K562 (cell line): ENCODE results near the gene SRRM4. TPM values are rescaled to one million over a fixed set of nuclear protein-coding genes. Genes with fewer than 3 reads are reported as not detected.

ENCODE experiments used
- CBFA2T2 ChIP-seq: fragments of 450-650 bp; conservative IDR thresholded peaks from 2 replicates; pipeline ENCODE4 v1.6.1; 2017; ENCODE audit warnings: mild to moderate bottlenecking
- CBX1 ChIP-seq: sonication (generic); IDR thresholded peaks from 2 replicates; pipeline ENCODE4 v1.6.1; 2016; ENCODE audit warnings: antibody characterized with exemption, low read depth, mild to moderate bottlenecking
- DDX20 ChIP-seq: fragments of 450-650 bp; IDR thresholded peaks from 2 replicates; pipeline ENCODE4 v1.6.1; 2016; ENCODE audit warnings: missing genetic modification characterization, low read depth, mild to moderate bottlenecking, missing compliant biosample characterization, moderate library complexity
- MAFF ChIP-seq: IDR thresholded peaks from 2 replicates; pipeline ENCODE4 v1.6.1; 2012; ENCODE audit warnings: low read length, improper control_type of control experiment
- MIER1 ChIP-seq: fragments of 450-650 bp; IDR thresholded peaks from 2 replicates; pipeline ENCODE4 v1.6.1; 2016; ENCODE audit warnings: antibody characterized with exemption, mild to moderate bottlenecking, low read depth
- NR1H2 ChIP-seq: sonication (generic); formaldehyde crosslinking; IDR thresholded peaks from 2 replicates; pipeline ENCODE4 v1.4.0; 2020; ENCODE audit warnings: mild to moderate bottlenecking, missing genetic modification reagents
- RAD21 ChIP-seq, 2 experiments: fragments of 250-450 bp in 1 of 2; fragments of 450-650 bp in 1 of 2; sonication (Bioruptor Pico) in 1 of 2; formaldehyde crosslinking in 1 of 2; IDR thresholded peaks in 1 of 2; conservative IDR thresholded peaks in 1 of 2; 2 replicates each; pipeline versions ENCODE4 v1.4.0 to v1.8.0; 2020 to 2022; ENCODE audit warnings: mild to moderate bottlenecking in 2 of 2, moderate library complexity in 1 of 2
- SIX5 ChIP-seq, 2 experiments: IDR thresholded peaks; 2 replicates each; pipeline ENCODE4 v1.6.1; 2011; ENCODE audit warnings: low read length in 2 of 2, borderline replicate concordance in 1 of 2, low read depth in 1 of 2, mild to moderate bottlenecking in 1 of 2, moderate library complexity in 1 of 2; ENCODE audit not compliant: insufficient read depth in 1 of 2
- SREBF2 ChIP-seq: sonication (generic); formaldehyde crosslinking; IDR thresholded peaks from 2 replicates; pipeline ENCODE4 v1.4.0; 2020; ENCODE audit warnings: mild to moderate bottlenecking, missing genetic modification reagents
- TCF3 ChIP-seq: sonication (generic); formaldehyde crosslinking; IDR thresholded peaks from 2 replicates; pipeline ENCODE4 v1.4.0; 2020; ENCODE audit warnings: mild to moderate bottlenecking, missing genetic modification reagents
- TCF7L2 ChIP-seq: fragments of 150-350 bp; IDR thresholded peaks from 2 replicates; pipeline ENCODE4 v1.6.1; 2016; ENCODE audit warnings: low read depth, mild to moderate bottlenecking, low read length, moderate library complexity
- TEAD2 ChIP-seq: fragments of 450-650 bp; IDR thresholded peaks from 2 replicates; pipeline ENCODE4 v1.6.1; 2016; ENCODE audit warnings: missing genetic modification characterization, control low read depth, missing compliant biosample characterization
- ZNF12 ChIP-seq: sonication (generic); formaldehyde crosslinking; IDR thresholded peaks from 2 replicates; pipeline ENCODE4 v1.4.0; 2020; ENCODE audit warnings: mild to moderate bottlenecking, missing genetic modification reagents
- ZNF124 ChIP-seq: sonication (generic); formaldehyde crosslinking; IDR thresholded peaks from 2 replicates; pipeline ENCODE4 v1.8.1; 2022; ENCODE audit warnings: missing genetic modification reagents
- ZNF146 ChIP-seq: IDR thresholded peaks from one replicate; pipeline ENCODE4 v1.6.1; 2018; ENCODE audit warnings: missing compliant biosample characterization; ENCODE audit not compliant: unreplicated experiment
- polyA plus RNA-seq, 8 experiments: library from polyadenylated mRNA; depleted of rRNA in 4 of 8; stranded (reverse) in 5 of 8; unstranded in 3 of 8; fragments of >200 nt; fragmentation: Nextera tagmentation in 2 of 8; fragmentation: Illumina TruSeq in 1 of 8; extraction: Ambion mirVana in 2 of 8; extraction: Trizol in 1 of 8; gene quantifications; 2 replicates each; pipeline versions ENCODE4 v1.2.1 to v1.2.3, GENCODE V29; 2011 to 2014; ENCODE audit warnings: inconsistent platforms in 1 of 8, missing spikeins in 1 of 8
- total RNA-seq, 7 experiments: library from RNA; depleted of rRNA in 6 of 7; stranded (reverse); fragments of >200 nt in 6 of 7; fragmentation: Illumina TruSeq in 2 of 7; extraction: Trizol in 2 of 7; gene quantifications; 2 replicates each; pipeline versions ENCODE4 v1.2.1 to v1.2.3, GENCODE V29; 2011 to 2021; ENCODE audit warnings: low replicate concordance in 1 of 7
- TF ChIP-seq, protein P1 (sequence below): sonication (generic); formaldehyde crosslinking; IDR thresholded peaks from 2 replicates; pipeline ENCODE4 v1.8.0; 2022; ENCODE audit warnings: mild to moderate bottlenecking, missing genetic modification reagents
- TF ChIP-seq, protein P2 (sequence below), 2 experiments: fragments of 450-650 bp; formaldehyde crosslinking in 1 of 2; IDR thresholded peaks; 2 replicates each; pipeline versions ENCODE4 v1.4.0 to v1.6.1; 2014 to 2020; ENCODE audit warnings: mild to moderate bottlenecking in 2 of 2, borderline replicate concordance in 1 of 2, low read depth in 1 of 2

The SRRM4 gene
- total and polyA plus RNA-seq, 9 of the 15 experiments (the other 6 are each of a cell fraction or from before 2014, with no cell fraction given), result not detected

DNA sequence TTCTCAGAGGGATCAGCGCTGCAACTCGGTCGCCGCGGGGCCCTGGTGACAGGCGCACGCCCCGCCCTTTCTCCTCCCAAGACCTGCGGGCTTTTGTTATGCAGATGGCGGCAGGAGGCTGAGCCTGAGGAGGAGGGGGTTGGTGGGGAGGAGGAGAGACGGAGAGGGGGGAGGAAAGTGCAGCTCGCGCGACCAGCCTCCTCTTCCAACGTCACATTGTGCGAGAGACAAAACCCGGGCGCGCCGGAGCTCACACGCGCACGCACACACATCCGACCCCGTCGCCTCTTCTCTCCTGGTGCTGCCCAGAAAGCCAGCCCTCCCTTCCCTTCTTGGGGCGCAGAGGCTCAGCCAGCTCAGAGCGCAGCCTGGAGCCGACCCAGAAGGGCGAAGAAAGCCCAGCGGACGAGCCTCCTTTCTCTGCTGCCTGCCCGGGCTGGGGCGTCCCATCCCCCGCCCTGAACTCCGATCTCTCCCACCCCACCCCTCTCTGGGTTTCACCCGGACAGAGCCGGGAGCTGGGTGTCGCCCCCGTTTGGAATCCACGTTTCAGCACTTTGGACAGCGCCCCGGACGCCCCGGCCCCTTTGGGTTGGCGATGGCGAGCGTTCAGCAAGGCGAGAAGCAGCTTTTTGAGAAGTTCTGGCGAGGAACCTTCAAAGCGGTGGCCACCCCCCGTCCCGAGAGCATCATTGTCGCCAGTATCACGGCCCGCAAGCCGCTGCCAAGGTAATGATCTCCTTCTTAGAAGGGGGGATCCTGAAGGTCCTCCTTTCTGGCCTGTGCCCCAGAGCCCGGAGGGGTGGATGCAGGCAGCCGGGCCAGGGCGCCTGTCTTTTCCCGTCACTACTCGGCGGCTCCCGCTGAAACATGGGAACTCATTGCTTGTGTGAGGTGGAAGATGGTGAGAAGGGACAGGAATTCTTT is at the start of gene SRRM4 (continued):
- TF ChIP-seq, protein P1, sequence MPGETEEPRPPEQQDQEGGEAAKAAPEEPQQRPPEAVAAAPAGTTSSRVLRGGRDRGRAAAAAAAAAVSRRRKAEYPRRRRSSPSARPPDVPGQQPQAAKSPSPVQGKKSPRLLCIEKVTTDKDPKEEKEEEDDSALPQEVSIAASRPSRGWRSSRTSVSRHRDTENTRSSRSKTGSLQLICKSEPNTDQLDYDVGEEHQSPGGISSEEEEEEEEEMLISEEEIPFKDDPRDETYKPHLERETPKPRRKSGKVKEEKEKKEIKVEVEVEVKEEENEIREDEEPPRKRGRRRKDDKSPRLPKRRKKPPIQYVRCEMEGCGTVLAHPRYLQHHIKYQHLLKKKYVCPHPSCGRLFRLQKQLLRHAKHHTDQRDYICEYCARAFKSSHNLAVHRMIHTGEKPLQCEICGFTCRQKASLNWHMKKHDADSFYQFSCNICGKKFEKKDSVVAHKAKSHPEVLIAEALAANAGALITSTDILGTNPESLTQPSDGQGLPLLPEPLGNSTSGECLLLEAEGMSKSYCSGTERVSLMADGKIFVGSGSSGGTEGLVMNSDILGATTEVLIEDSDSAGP (CRISPR knock-in tag), result no peak
- TF ChIP-seq SREBF2 (CRISPR knock-in tag) (no peak), SIX5 (IDR thresholded peaks at IDR 0.05; ENCODE audit: borderline replicate concordance in 1 of 2, insufficient read depth in 1 of 2, low read depth in 1 of 2, low read length in 2 of 2) (no peak), DDX20 (tag) (no peak), MAFF (no peak), ZNF124 (CRISPR knock-in tag) (no peak), CBFA2T2 (no peak), ZNF12 (CRISPR knock-in tag) (no peak), ZNF146 (CRISPR knock-in tag) (no peak), TCF7L2 (no peak), TCF3 (CRISPR knock-in tag) (no peak), MIER1 (peak; percentile 89), NR1H2 (CRISPR knock-in tag) (no peak), CBX1 (no peak), TEAD2 (tag) (no peak), RAD21 (CRISPR knock-in tag; conservative IDR thresholded peaks at IDR 0.05 in 1 of 2, IDR thresholded peaks at IDR 0.05 in 1 of 2) (no peak)
- TF ChIP-seq, protein P2, sequence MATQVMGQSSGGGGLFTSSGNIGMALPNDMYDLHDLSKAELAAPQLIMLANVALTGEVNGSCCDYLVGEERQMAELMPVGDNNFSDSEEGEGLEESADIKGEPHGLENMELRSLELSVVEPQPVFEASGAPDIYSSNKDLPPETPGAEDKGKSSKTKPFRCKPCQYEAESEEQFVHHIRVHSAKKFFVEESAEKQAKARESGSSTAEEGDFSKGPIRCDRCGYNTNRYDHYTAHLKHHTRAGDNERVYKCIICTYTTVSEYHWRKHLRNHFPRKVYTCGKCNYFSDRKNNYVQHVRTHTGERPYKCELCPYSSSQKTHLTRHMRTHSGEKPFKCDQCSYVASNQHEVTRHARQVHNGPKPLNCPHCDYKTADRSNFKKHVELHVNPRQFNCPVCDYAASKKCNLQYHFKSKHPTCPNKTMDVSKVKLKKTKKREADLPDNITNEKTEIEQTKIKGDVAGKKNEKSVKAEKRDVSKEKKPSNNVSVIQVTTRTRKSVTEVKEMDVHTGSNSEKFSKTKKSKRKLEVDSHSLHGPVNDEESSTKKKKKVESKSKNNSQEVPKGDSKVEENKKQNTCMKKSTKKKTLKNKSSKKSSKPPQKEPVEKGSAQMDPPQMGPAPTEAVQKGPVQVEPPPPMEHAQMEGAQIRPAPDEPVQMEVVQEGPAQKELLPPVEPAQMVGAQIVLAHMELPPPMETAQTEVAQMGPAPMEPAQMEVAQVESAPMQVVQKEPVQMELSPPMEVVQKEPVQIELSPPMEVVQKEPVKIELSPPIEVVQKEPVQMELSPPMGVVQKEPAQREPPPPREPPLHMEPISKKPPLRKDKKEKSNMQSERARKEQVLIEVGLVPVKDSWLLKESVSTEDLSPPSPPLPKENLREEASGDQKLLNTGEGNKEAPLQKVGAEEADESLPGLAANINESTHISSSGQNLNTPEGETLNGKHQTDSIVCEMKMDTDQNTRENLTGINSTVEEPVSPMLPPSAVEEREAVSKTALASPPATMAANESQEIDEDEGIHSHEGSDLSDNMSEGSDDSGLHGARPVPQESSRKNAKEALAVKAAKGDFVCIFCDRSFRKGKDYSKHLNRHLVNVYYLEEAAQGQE (IDR thresholded peaks at IDR 0.05; ENCODE audit: borderline replicate concordance), result peak; percentile 96
- TF ChIP-seq, protein P2 (CRISPR knock-in tag; IDR thresholded peaks at IDR 0.05; ENCODE audit: low read depth), result peak; percentile 91
- TF ChIP-seq, all 486 proteins: peak for 3
